SHP77 (cell line): Measurements from ENCODE around the gene EEA1.

Experiments used
- DNase-seq, 2 experiments: peaks; one replicate each; lab custom pipeline; 2025; lab: John Stamatoyannopoulos, UW

The EEA1 gene

DNA sequence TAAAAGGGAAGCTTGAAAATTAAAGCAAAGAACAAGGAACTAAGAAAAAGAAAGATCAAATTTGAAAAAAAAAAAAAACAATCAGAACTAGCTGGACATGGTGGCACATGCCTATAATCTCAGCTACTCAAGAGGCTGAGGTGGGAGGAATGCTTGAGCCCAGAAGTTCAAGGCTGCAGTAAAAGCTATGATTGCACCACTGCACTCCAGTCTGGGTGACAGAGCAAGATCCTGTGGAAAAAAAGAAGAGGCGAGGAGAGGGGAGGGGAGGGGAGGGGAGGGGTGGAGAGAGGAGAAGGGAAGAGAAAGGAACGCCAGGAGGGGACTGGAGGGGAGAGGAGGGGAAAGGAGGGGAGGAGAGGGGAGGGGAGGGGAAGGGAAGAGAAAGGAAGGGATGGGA is 43.0 kb downstream of the EEA1 start:
- no peak for DNase-seq

DNA sequence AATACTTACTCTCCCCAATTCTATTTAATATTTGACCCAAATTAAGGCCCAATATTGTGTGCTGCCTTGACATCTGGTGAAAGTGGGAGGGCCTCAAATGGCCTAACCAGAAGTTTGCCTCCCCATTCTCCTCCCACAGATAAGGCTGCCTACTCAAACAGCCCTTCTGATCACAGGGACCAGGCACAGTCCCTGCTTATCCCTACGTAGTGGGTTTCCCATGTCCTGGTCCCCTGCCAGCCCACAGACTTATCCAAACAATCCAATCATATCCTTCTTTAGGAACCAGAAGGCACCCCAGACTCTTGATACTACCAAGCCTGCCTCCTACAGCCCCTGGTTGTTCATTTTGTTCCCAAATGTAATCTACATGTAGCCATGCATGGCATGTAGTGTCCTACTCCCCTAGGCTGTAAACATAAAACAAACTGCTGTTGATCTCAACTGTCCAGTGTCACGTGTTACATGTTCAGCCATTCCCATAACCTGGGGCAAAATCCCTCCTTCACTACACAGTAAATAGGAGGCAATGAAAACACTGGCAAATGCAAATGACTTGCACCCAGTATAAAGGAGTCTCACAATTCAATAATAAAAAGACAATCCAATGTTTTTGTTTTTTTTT is 49.3 kb downstream of the EEA1 start:
- no peak for DNase-seq

DNA sequence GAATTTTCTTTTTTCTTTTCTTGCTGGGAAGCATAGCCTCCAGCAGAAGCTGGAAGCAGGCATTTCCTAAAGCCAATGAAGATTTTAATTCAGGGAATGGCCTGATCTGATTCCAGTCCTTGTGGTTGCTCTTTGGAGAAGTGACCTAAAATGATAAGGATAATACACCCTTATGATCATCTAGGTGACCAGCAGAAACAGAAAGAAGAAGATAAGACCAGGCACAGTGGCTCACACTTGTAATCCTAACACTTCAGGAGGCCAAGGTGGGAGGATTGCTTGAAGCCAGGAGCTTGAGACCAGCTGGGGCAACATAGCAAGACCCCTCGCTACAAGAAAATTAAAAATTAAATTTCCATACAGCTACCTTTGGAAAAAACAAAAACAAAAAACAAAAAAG is 51.2 kb downstream of the EEA1 start:
- DNase-seq, result no peak

DNA sequence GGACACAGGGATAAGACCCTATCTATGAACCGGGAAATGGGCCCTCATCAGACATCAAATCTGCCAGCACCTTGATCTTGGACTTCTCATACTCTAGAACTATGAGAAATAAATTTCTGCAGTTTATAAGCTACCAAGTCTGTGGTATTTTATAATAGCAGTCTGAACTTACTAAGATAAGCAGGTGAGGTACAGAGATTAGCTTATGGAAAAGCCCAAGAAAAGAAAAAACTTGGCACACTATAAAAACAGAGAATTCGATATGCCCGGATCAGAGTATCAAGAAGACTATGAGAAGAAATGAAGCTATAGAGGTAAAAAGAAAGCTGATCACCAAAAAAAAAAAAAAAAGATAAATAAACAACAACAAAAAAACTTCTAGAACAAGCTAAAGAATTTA is 52.6 kb downstream of the EEA1 start:
- no peak for DNase-seq

DNA sequence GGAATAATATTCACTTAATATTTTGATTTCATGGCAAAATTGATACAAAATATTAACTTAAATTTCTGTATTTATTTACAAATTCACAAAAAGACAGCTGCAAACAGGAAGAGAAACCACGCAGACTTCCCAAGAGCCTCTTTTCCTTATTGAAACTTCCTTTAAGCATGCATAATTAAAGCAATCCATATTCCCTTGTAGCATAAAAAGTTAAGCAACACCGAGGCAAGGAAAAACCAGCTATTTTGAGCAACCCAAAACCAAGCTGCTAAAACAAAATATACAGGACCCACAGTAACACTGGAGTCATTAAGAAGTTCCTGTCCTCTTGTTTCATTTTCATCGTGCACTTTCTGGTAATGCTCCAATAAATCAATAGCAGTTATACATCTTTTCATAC is 58.0 kb downstream of the EEA1 start:
- no peak for DNase-seq

DNA sequence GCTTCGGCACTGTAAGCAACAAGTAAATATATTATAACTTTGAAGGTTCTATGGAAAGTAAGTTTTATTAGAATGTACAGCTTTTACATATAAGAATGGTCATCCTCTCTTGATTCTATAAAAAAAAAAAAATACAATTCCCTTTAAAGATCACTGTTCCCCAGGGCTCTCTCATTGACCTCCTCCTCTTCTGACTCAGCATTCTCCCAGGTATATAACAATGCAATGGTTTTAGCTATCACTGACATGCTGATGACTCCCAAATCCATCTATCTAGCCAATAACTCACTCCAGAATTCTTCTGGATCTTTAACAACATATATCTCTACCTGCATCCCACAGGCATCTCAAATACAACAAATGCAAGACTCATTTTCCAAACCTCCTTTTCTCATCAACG is 62.7 kb downstream of the EEA1 start:
- DNase-seq, result no peak

DNA sequence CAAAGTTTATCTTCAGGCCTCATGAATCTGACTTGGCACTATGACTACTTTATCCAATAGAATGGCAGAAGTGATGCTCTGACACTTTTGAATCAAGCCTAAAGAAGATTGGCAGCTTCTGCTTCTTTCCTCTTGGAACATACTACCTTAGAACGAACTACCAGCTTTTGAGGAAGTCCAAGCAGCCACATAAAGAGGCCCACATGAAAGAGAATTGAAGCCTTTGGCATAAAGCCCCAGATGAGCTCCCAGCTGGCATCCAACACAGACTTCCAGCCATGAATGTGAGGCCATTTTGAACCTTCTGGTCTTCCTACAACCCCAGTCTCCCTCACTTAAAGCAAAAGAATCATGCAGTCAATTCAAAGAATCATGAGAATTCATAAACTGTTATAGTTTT is 65.8 kb downstream of the EEA1 start:
- DNase-seq, result no peak

DNA sequence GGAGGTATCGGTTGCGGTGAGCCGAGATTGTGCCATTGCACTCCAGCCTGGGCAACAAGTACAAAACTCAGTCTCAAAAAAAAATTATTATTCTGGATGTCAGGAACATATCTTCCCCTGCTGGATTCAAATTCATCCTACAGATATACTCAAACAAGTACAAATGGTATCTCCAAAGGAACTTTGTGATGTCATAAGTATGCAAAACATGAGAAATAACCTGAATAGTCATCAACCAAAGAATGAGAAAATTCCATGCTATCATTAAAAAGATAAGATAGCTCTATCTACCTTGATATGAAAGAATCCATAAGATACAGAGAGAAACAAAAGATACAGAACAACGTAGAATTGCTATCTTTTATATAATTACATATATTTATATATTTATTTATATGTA is 67.7 kb downstream of the EEA1 start:
- DNase-seq, result no peak

DNA sequence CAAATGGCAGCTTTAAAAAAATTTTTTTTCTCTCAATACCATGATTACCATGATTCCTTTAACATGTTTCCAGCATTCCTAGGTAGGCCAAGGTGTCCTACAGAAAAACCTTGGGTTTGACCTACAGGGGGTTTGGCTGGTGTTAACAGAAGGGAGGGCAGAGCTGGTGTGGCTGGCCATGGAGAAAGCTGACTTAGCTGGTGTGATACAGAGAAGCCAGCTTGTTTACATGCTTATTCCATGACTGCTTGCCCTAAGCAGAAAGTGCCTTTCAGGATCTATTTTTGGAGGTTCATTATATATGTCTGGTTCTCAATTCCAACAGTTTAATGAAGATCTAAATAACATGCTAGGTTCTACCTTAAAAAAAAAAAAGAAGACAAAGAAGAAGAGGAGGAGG is 68.6 kb downstream of the EEA1 start:
- DNase-seq, result no peak

DNA sequence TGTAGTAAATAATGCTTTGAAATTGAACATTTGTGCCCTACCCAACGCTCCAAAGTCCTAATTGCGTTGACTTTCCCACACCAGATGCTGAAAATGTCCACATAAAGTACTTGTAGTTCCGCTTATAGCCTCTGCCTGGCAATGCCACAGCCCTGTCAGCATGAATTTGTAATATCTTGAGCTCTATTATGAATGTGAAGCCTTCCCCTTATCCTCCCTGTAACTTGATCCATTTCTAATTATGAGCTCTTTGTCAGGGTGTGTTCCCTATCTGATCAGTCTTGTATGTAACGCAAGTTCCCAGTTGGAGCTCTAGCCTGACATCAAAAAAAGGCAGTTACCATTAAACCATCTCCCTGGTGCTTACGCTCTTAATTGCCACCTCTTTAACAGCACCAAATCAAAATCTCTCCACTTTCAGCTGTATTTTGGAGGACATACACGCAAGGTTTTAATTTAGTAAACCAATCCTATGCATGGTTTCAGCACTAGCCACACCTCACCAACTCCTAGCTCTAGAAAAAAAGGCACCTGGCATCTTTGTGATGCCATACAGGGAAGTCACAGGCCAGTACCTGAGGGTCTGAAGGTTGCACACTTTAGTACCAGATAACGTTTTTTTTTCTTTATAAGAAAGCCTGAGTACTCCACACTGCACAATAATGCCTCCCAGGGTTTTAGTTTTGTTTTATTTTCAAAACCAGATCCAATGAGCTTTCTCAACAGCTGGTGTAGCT is 69.3 kb downstream of the EEA1 start:
- no peak for DNase-seq

DNA sequence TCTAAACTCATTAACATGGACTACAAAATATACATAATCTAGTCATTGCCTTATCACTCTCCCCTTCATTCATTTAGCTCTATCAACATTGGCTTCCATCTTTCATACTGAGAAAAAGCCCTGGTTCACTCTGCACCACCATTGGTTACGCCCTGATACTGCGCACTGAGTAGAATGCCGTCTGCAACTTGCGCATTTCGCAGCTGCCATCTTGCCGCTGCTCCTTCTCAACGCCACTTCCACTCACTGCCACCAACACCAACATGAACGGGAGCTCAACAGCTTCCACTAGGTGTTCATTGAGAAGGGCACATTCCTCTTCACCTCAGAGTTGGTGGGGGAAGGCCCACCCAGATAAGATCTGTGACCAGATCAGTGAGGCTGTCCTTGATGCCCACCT is 71.3 kb downstream of the EEA1 start:
- no peak for DNase-seq

DNA sequence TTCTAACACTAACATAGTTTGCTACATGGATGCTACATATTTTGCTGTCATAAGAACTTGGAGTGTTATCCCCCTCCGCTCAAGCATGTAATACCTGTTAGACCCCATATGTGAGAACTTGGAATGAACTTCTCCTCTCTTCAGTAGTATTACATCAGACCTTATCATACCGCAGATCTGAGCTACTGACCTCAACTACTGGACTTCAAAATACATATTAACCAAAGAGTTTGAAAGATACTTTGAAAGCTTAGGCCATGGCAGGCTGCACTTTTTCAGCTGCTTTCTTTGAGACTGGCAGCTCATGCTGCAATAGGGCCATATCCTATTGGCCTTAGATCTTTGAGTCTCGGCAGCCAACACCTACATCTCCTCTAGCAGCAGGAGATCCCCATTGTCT is 74.8 kb downstream of the EEA1 start:
- no peak for DNase-seq

DNA sequence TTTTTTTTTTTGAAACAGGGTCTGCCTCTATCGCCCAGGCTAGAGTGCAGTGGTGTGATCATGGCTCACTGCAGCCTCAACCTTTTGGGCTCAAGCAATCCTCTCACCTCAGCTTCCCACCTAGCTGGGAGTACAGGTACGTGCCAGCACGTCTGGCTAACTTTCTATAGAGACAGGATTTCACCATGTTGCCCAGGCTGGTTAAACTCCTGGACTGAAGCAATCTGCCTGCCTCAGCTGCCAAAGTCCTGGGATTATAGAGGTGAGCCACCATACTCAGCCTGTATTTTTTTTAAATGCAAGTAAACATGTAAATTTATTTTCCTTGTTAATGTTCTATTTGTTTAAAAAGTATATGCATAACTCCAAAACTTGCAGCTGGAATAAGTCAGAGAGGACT is 80.4 kb downstream of the EEA1 start:
- DNase-seq, result no peak

DNA sequence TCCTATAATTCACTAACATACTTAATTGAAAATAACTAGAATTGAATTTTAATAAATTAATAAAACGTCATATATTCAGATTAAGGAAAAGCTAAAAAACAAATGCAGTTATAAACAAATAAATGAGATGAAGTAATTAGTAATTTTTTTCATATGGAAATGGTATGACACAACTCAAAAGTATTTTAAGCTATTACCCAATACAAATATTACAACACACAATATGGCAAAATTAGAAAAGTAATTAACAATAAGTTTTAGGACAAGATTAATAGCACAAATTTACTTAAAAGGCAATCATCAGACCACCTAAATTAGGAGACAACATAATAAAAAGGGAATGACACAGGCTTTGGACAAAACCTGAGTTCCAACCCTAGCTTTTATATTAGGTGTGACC is 81.7 kb downstream of the EEA1 start:
- no peak for DNase-seq

DNA sequence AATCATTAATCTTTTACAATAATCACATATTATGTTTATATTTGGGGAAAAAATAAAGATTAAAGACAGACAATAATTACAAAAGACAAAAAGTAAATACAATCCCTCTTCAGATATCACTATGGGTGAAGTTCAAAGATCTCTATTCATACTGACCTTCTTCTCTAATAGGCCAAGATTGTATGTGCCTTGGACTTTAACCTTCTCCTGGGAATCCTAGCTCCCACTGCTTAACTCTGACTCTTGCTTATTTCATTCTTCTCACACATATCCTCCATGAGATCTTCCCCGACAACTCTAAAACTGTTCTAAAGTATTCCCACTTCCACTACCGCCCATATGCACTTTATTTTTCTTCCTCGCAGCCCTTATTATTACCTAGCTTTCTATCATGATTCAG is 83.8 kb downstream of the EEA1 start:
- DNase-seq, result no peak

DNA sequence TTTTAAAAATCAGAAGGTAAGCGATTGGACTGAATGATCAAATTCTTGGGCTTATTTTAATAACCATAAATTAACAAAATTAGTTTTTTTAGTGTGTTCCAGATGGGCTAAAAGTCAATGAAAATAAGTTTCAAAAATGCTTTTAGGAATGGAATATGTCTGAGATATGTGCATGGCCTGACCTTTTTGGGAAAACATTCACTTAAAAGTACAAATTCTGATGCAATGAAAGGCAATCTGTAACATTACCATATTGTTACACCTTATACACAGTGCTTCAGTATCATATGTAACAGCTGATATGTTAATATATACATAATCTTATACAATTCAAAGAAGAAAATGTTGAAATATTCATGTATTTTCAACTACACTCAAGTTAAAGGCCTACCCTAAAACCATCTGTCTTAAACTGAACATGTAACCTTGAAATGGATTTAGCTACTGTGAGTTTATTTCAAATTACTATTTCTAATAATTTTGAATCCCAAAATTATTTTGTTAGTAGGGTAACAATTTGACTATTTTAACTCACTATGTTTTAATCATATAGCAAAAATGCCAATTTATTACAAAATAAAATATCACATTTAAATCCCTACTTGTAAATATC is 84.8 kb downstream of the EEA1 start:
- DNase-seq, result no peak

DNA sequence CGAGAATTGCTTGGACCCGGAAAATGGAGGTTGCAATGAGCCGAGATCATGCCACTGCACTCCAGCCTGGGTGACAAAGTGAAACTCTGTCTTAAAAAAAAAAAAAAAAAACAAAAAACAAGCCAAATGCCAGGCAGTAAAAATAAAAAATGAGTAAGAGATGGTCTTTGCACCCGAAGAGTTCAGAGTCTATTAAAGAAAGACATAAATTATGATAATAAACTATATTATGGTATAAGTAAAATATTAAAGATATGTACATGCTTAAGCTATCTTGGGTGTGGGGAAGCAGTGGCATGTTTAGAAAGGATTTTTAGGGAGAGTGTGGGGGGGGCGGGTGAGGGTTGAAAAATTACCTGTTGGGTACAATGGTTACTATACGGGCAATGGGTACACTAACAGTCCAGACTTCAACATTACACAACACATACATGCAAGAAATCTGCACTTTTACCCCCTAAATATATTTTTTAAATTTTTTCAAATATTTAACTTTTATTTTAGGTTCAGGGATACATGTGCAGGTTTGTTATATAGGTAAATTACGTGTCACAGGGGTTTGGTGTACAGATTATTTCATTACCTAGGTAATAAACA is 99.3 kb downstream of the EEA1 start:
- no peak for DNase-seq

DNA sequence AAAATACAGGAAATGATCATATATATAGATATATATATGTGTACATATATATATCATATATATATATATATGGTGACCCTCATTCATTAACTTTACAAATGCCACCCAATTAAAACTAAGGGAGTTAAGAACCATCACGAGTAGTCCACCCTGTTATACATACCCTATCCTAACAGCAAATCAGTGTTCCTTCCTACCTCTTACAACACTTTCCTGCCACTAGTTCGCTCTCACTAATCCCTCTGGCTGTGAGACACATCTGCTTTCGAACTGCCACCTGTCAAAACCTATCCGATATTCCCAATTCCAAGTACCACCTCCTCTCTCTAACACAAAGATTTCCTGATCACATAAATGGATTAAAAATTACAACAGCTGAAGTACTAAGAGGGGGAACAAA is 100.5 kb downstream of the EEA1 start:
- no peak for DNase-seq

DNA sequence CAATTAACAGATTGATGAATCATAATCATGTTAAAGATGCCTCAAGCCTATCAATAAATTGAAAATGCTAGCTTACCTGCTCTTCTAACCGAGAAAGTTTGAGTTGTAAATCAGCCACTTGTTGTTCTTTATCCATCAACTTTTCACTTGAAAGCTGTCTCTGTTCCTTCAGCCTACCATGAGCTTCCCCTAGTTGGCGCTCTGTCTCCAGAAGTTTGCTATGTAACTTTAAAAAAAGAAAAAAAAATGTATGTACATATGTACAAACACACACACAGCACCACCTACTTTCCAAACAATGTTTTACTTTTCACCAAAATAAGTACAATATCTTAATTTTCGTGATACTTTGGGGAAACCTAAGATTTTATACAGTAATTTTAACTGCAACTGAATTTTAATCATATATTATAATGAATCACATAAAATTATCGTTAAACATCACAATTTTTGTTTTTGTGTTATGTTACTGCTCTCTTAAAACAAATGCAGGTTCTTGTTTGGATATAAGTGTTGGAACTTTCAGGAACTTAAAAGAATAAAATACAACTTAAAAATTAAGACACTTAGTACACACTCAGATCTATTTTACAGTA is 101.2 kb downstream of the EEA1 start:
- DNase-seq, result no peak

DNA sequence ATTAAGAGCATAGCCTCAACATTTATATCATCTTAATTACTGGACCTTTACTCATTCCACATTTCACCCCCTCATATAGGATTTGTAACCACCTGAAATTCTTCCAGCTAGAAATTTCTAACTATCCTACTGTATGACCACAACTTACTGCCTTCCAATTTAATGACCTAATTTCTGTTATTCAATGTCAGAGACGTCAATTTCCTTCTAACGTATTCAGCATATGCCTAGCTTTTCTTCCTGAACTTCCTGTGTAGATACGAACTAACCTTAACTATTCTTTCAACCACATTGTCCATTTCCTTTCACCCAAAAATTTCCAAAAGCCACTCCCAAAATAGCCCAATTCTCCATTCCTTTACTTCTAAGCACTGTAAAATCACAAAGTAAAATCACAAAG is 108.0 kb downstream of the EEA1 start:
- no peak for DNase-seq

DNA sequence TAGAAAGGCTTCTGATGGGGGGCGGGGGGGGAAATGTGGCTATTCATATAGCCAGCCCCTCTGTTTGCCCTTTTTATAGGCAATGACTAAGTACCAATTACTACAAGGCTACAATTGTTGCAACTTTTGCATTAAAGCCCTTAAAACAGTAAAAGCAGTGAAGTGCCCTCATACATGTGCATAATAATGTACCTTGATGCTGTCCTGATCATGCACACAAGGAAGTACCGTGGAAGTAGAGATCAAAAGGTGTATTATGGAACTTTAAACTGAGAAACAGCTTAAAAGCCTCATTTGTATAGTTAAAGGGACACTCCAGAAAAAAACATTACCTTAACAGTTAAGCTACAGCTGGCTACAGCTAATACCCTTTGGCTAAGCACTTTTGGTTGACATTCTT is 114.5 kb downstream of the EEA1 start:
- no peak for DNase-seq

DNA sequence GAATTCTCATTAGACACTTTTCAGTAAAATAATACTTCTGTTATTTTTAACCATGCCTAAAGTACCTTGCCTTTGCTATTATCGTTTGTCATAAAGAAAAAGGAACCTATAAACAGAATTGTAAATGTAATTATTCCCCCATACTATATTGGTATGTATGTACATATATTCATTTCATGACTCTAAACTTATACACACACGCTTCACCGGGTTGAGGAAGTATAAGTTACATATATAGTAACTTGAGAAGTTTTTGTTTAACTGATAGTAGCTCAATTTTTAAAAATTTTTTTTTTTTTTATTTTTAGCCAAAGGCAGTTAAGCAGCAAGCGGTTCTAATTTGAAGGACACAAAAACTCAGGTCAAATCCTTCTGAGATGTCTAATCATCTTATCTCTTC is 118.7 kb downstream of the EEA1 start:
- no peak for DNase-seq

DNA sequence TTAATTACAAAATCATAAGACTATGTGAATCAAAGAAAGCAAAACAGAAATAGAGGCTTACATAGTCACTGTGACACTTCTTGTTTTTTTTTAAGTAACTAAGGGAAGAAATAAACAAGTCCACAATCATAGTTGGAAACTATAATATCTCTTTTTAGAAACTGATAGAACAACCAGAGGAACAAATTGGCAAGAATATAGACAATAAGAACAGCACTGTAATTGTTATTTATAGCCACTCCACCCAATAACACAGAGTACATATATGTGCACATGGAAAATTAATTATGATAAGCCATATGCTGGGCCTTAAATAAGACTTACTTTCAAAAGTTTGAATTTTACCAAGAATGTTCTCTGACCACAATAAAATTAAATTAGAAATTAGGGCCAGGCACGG is 125.2 kb downstream of the EEA1 start:
- no peak for DNase-seq
